Heart left ventricle (tissue), 16 donors: Measurements from ENCODE around the gene GARS1. TPM values are rescaled to one million over a fixed set of nuclear protein-coding genes. Genes with fewer than 3 reads are reported as not detected.
"Not testable (repeated sequence)": the region's sequence is repeated elsewhere in the genome, so short reads cannot be mapped to it uniquely, and the experiment has no call there.

ENCODE experiments used
- ATAC-seq, 4 donors: fragments of 200-7000 bp; cut with Tn5 transposase; one replicate each; pipeline ENCODE4 v1.9.1; 2020 to 2022; ENCODE audit warnings: moderate library complexity in 4 of 4, mild to moderate bottlenecking in 3 of 4, moderate number of reproducible peaks in 1 of 4
- DNase-seq, 5 donors: peaks; one replicate each; pipeline ENCODE4 v3.0.0-alpha.2; 2020
- H3K27ac ChIP-seq, 12 donors: fragments of 200-600 bp; sonication (generic) in 4 of 12; one replicate each; pipeline versions ENCODE4 v1.5.0 to v1.8.0; 2016 to 2022; ENCODE audit warnings: mild to moderate bottlenecking in 2 of 12
- H3K27me3 ChIP-seq, 9 donors: fragments of 200-600 bp; sonication (generic) in 2 of 9; one replicate each; pipeline versions ENCODE4 v1.5.1 to v1.8.0; 2016 to 2022; ENCODE audit warnings: mild to moderate bottlenecking in 3 of 9
- H3K36me3 ChIP-seq, 9 donors: fragments of 200-600 bp; sonication (generic) in 2 of 9; one replicate each; pipeline versions ENCODE4 v1.5.0 to v1.8.0; 2018 to 2022; ENCODE audit warnings: mild to moderate bottlenecking in 2 of 9
- H3K4me1 ChIP-seq, 12 donors: fragments of 200-600 bp; sonication (generic) in 4 of 12; one replicate each; pipeline versions ENCODE4 v1.5.0 to v1.8.0; 2016 to 2022; ENCODE audit warnings: mild to moderate bottlenecking in 3 of 12
- H3K4me3 ChIP-seq, 12 donors: fragments of 200-600 bp; sonication (generic) in 4 of 12; one replicate each; pipeline versions ENCODE4 v1.5.0 to v1.8.0; 2017 to 2022; ENCODE audit warnings: mild to moderate bottlenecking in 9 of 12, moderate library complexity in 4 of 12
- H3K9me3 ChIP-seq, 12 donors: fragments of 200-600 bp; sonication (generic) in 4 of 12; one replicate each; pipeline versions ENCODE4 v1.5.0 to v1.8.0; 2016 to 2022; ENCODE audit warnings: mild to moderate bottlenecking in 1 of 12
- CTCF ChIP-seq, 12 donors: fragments of 200-600 bp; sonication (generic) in 4 of 12; IDR thresholded peaks; one replicate each; pipeline versions ENCODE4 v1.5.0 to v1.8.0; 2018 to 2022; ENCODE audit warnings: antibody characterized with exemption in 12 of 12, mild to moderate bottlenecking in 5 of 12
- POLR2A ChIP-seq, 2 donors: fragments of 450-650 bp; IDR thresholded peaks; one replicate each; pipeline ENCODE4 v1.6.1; 2017; ENCODE audit warnings: antibody characterized with exemption in 2 of 2, mild to moderate bottlenecking in 2 of 2, moderate library complexity in 2 of 2
- WGBS, 4 donors: extraction: QIAGEN DNeasy Blood & Tissue Kit in 2 of 4; methylation state at CpG; one replicate each; pipeline versions ENCODE4 v1.1.5 to v1.1.7; 2013 to 2018; 5-methylcytosine and 5-hydroxymethylcytosine counted together
- intact Hi-C, 10 donors: fragments of 100-400 bp; cut with DNase I; formaldehyde crosslinking; loops; one replicate each; pipeline versions ENCODE4 v1.11.1 to v1.14.2; 2022
- polyA plus RNA-seq, 2 donors: library from polyadenylated mRNA; stranded (reverse); fragments of 200-250 nt; gene quantifications; one replicate each; pipeline ENCODE4 v1.2.3, GENCODE V29; 2013
- total RNA-seq, 9 donors: library from RNA; depleted of rRNA in 2 of 9; stranded (reverse); fragments of >200 nt in 2 of 9; fragmentation: NEBNext Ultra II Directional in 3 of 9; extraction: Animal tissue kit (Norgen Biotek cat#: 25700) in 3 of 9; gene quantifications; one replicate each; pipeline versions ENCODE4 v1.1.0 to v1.2.4, GENCODE V29; 2016 to 2023
- donor health status: ischemic (EF 13 %, LVEDD 7.1; RV severe dilation, severe dysfunction).
- donor health status: healthy with polysubstance abuse.
- donor health status: DM: no; HTN: yes; CAD: no.
- donor health status: DM: no; HTN: no; CAD: no.
- donor health status: ischemic (EF 25% LVEDD 6.9; RV normal size, moderate dysfunction).
- donor health status: ischemic (EF 25% LVEDD 5.7; RV mildly dilated, moderate dysfunction).
- donor health status: healthy.
- donor health status: DM: yes; HTN: yes; CAD: no.
- donor health status: ischemic (EF 35%, LVEDD 5.7; RV mildly dilated, moderate dysfunction).
- donor health status: nonischemic (EF 11% LVEDD 7.7; RV severe dilation, severe dysfunction).
- donor health status: DM: yes; HTN: yes; CAD: no.
- donor health status: PGD.
- donor health status: ischemic (EF 29% LVEDD 5.4; RV normal size, mild dysfunction).
- donor health status: nonischemic (EF 23%, LVEDD 6.1; RV moderate dilation, normal function).

GARS1 gene
- total and polyA plus RNA-seq, 11 donors: 32.7 to 96.2 (median 48.5) TPM

GRCh38 chr7:30634193-30634626 is 39.5 kb downstream of the GARS1 start:
- intact Hi-C loops: no loop called here

GRCh38 chr7:30634634-30635201 is 40.0 kb downstream of the GARS1 start:
- ATAC-seq (no peak), DNase-seq (no peak)
- TF ChIP-seq POLR2A (IDR thresholded peaks at IDR 0.05) (no peak), CTCF (IDR thresholded peaks at IDR 0.05) (no peak)
- H3K4me3 ChIP-seq: no peak overlapping the region
- WGBS, 4 donors: 76 to 96% (median 88%) methylated on average over 6 of the region's 6 CpGs
- H3K27ac ChIP-seq: no peak overlapping the region
- no peaks in the 10 kb centered on the region for H3K9me3 ChIP-seq
- intact Hi-C loops: no loop called here
- peaks cover 0 to 66% (median 54%) of the 10 kb centered on the region in 9 donors for H3K36me3 ChIP-seq
- H3K27me3 ChIP-seq: no peaks in the 10 kb centered on the region
- H3K4me1 ChIP-seq: no peaks in the 10 kb centered on the region

More at GRCh38 chr7:30634193-30634626, 39.5 kb downstream of the GARS1 start:
- ATAC-seq: no peak
- WGBS, 4 donors: 97 to 100% (median 98%) methylated on average over 1 of the region's 1 CpG
- H3K27me3 ChIP-seq: no peaks in the 10 kb centered on the region
- no peak overlapping the region for H3K27ac ChIP-seq
- H3K4me1 ChIP-seq: no peaks in the 10 kb centered on the region
- H3K9me3 ChIP-seq: no peaks in the 10 kb centered on the region
- H3K36me3 ChIP-seq: peaks cover 0 to 71% (median 59%) of the 10 kb centered on the region in 9 donors
- no peak for DNase-seq
- no peak for TF ChIP-seq POLR2A (IDR thresholded peaks at IDR 0.05)
- TF ChIP-seq CTCF (IDR thresholded peaks at IDR 0.05): no peak
- no peak overlapping the region for H3K4me3 ChIP-seq

- Histone ChIP-seq H3K4me1 (no peaks in the 10 kb centered on the region), H3K4me3 (no peak overlapping the region), H3K27ac (no peak overlapping the region), H3K27me3 (no peaks in the 10 kb centered on the region), H3K36me3 (peaks cover 0 to 55% (median 48%) of the 10 kb centered on the region in 9 donors), H3K9me3 (no peaks in the 10 kb centered on the region)
- ATAC-seq (no peak), DNase-seq (no peak)
- intact Hi-C loops: no loop called here
- TF ChIP-seq POLR2A (IDR thresholded peaks at IDR 0.05) (no peak), CTCF (IDR thresholded peaks at IDR 0.05) (no peak)
- 93 to 96% (median 95%) methylated on average over 6 of the region's 6 CpGs for WGBS, 4 donors
These were observed 41.1 kb downstream of the GARS1 start for GRCh38 chr7:30635798-30636197.

GRCh38 chr7:30642322-30642721 is 47.6 kb downstream of the GARS1 start:
- H3K9me3 ChIP-seq, H3K27ac ChIP-seq, H3K4me3 ChIP-seq, H3K4me1 ChIP-seq, H3K27me3 ChIP-seq, intact Hi-C loops, DNase-seq, ATAC-seq: not testable (repeated sequence)
- WGBS, 4 donors: 70 to 81% (median 76%) methylated on average over 3 to 15 of the region's 29 CpGs
- H3K36me3 ChIP-seq: peaks cover 0 to 14% (median 5%) of the 10 kb centered on the region in 9 donors

- no peak overlapping the region for H3K27ac ChIP-seq
- ATAC-seq: no peak
- intact Hi-C loops: no loop called here
- no peaks in the 10 kb centered on the region for H3K9me3 ChIP-seq
- H3K4me1 ChIP-seq: no peaks in the 10 kb centered on the region
- peaks cover 0 to 14% (median 5%) of the 10 kb centered on the region in 9 donors for H3K36me3 ChIP-seq
- H3K27me3 ChIP-seq: no peaks in the 10 kb centered on the region
- no peak for DNase-seq
- TF ChIP-seq POLR2A (IDR thresholded peaks at IDR 0.05) (no peak), CTCF (IDR thresholded peaks at IDR 0.05) (no peak)
- H3K4me3 ChIP-seq: no peak overlapping the region
- WGBS, 4 donors: 79 to 90% (median 81%) methylated on average over 2 to 4 of the region's 4 CpGs
These were observed 48.1 kb downstream of the GARS1 start for GRCh38 chr7:30642789-30643188.
